HG02884 (cell line): ENCODE data around the gene PLXND1.
"Not testable (repeated sequence)": the region's sequence is repeated elsewhere in the genome, so short reads cannot be mapped to it uniquely, and the experiment has no call there.

ENCODE experiments used
- ATAC-seq: cut with Tn5 transposase; IDR thresholded peaks from one replicate; pipeline ENCODE4 v1.9.1; 2021; ENCODE audit warnings: mild to moderate bottlenecking, moderate library complexity; ENCODE audit not compliant: unreplicated experiment

The PLXND1 gene

DNA sequence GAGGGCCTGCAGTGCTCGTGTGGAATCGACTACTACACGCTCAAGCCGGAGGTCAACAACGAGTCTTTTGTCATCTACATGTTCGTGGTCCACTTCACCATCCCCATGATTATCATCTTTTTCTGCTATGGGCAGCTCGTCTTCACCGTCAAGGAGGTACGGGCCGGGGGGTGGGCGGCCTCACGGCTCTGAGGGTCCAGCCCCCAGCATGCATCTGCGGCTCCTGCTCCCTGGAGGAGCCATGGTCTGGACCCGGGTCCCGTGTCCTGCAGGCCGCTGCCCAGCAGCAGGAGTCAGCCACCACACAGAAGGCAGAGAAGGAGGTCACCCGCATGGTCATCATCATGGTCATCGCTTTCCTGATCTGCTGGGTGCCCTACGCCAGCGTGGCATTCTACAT is 74.2 kb downstream of the PLXND1 start:
- ATAC-seq, result no peak

DNA sequence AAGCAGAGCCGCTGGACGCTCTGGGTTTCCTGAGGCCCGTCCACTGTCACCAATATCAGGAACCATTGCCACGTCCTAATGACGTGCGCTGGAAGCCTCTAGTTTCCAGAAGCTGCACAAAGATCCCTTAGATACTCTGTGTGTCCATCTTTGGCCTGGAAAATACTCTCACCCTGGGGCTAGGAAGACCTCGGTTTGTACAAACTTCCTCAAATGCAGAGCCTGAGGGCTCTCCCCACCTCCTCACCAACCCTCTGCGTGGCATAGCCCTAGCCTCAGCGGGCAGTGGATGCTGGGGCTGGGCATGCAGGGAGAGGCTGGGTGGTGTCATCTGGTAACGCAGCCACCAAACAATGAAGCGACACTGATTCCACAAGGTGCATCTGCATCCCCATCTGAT is 74.8 kb downstream of the PLXND1 start:
- ATAC-seq, result no peak

DNA sequence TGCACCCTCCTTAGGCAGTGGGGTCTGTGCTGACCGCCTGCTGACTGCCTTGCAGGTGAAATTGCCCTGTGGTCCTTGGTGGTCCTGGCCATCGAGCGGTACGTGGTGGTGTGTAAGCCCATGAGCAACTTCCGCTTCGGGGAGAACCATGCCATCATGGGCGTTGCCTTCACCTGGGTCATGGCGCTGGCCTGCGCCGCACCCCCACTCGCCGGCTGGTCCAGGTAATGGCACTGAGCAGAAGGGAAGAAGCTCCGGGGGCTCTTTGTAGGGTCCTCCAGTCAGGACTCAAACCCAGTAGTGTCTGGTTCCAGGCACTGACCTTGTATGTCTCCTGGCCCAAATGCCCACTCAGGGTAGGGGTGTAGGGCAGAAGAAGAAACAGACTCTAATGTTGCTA is 75.7 kb downstream of the PLXND1 start:
- no peak for ATAC-seq

DNA sequence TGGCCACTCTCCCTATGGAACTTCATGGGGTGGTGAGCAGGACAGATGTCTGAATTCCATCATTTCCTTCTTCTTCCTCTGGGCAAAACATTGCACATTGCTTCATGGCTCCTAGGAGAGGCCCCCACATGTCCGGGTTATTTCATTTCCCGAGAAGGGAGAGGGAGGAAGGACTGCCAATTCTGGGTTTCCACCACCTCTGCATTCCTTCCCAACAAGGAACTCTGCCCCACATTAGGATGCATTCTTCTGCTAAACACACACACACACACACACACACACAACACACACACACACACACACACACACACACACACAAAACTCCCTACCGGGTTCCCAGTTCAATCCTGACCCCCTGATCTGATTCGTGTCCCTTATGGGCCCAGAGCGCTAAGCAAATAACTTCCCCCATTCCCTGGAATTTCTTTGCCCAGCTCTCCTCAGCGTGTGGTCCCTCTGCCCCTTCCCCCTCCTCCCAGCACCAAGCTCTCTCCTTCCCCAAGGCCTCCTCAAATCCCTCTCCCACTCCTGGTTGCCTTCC is 76.2 kb downstream of the PLXND1 start:
- ATAC-seq, result no peak

DNA sequence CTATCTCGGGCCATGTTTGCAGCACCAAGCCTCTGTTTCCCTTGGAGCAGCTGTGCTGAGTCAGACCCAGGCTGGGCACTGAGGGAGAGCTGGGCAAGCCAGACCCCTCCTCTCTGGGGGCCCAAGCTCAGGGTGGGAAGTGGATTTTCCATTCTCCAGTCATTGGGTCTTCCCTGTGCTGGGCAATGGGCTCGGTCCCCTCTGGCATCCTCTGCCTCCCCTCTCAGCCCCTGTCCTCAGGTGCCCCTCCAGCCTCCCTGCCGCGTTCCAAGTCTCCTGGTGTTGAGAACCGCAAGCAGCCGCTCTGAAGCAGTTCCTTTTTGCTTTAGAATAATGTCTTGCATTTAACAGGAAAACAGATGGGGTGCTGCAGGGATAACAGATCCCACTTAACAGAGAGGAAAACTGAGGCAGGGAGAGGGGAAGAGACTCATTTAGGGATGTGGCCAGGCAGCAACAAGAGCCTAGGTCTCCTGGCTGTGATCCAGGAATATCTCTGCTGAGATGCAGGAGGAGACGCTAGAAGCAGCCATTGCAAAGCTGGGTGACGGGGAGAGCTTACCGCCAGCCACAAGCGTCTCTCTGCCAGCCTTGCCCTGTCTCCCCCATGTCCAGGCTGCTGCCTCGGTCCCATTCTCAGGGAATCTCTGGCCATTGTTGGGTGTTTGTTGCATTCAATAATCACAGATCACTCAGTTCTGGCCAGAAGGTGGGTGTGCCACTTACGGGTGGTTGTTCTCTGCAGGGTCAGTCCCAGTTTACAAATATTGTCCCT is 76.9 kb downstream of the PLXND1 start:
- ATAC-seq, result no peak

DNA sequence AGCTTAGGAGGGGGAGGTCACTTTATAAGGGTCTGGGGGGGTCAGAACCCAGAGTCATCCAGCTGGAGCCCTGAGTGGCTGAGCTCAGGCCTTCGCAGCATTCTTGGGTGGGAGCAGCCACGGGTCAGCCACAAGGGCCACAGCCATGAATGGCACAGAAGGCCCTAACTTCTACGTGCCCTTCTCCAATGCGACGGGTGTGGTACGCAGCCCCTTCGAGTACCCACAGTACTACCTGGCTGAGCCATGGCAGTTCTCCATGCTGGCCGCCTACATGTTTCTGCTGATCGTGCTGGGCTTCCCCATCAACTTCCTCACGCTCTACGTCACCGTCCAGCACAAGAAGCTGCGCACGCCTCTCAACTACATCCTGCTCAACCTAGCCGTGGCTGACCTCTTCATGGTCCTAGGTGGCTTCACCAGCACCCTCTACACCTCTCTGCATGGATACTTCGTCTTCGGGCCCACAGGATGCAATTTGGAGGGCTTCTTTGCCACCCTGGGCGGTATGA is 77.8 kb downstream of the PLXND1 start, which contains the start of gene RHO:
Gene RHO (plus strand): TSS at position 51 of the 512 bp plus-strand sequence. CDS start 95 bp downstream, at position 146.
- no peak for ATAC-seq

DNA sequence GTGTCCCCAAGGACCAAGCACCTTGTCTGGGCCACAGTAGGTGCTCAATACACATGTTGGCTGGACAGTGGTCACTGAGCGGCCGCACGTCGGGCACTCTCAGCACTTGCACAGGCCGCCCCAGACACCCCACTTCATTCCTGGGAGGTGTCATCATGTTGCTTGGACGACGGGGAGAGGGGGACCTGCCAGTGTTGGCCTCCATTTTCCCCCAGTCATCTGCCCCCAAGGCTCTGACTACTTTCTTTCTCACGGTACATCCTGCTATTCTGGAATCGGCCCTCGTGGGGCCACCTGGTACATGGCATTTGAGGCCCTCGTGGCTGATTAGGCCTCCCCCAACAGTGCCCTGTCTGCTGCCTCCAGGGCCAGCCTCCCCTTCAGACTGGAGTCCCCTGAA is 79.2 kb downstream of the PLXND1 start:
- ATAC-seq, result no peak

DNA sequence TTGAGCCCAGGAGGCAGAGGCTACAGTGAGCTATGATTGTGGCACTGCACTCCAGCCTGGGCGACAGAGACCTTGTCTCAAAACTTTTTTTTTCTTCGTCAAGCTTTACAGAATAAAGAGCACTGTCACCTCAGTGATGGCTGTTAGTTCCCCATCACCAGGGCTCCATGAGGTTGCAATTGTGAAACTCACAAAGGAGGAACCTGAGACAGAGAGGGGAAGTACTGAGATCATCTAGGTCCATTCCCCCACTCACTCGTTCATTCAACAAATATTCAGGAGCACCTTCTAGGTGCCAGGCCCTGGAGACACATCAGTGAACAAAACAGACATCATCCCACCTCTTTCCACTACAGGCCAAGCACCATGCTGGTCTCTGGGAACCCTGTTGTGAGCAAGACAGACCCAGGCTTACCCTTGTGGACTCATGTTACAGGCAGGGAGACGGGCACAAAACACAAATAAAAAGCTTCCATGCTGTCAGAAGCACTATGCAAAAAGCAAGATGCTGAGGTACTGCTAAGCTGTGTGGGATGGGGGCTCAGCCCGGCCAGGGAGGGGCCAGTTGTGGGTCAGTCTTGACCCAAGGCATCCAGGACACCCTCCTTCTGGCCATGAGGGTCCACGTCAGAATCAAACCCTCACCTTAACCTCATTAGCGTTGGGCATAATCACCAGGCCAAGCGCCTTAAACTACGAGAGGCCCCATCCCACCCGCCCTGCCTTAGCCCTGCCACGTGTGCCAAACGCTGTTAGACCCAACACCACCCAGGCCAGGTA is 80.2 kb downstream of the PLXND1 start:
- ATAC-seq, result peak; percentile 97

DNA sequence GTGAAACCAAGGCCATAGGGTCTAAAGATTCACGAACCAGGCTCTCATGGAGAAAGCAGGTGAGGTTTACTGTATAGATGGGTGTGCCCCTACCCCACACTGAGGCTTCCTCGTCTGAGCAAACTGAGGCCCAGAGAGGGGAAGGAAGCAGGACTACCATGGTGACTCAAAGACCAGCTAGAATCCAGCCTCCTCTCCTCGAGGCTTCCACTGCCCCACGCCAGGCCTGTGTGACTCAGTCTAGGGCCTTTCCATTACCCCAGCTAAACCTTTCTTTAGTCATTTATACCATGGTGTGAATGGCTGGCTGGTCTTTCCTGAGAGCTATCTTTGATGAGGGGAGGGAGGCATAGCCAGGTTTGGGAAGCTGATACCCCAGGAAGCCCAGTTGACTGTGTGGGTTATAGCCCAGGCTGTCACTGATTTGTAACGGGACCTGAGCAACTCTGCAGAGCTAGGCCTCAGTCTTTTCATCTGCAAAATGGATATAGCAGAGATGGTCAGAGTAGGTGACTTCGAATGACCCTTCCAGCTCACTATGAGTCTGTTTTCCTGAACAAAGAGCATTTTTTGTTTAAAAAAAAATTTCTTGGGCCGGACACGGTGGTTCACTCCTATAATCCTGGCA is 81.0 kb downstream of the PLXND1 start:
- no peak for ATAC-seq

DNA sequence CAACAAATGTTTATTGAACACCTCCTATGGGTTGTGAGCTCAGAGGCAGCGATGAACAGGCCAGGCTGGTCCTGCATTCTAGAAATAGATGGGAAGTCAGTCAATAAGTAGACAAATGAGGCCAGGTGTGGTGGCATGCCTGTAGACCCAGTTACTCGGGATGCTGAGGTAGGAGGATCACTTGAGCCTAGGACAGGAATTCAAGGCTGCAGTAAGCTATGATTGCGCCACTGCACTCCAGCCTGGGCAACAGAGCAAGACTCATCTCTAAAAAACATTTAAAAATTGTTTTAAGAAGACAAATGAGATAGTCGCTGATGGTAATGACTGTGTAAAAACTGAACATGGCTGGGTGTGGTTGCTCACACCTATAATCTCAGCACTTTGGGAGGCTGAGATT is 82.4 kb downstream of the PLXND1 start:
- ATAC-seq, result no peak

DNA sequence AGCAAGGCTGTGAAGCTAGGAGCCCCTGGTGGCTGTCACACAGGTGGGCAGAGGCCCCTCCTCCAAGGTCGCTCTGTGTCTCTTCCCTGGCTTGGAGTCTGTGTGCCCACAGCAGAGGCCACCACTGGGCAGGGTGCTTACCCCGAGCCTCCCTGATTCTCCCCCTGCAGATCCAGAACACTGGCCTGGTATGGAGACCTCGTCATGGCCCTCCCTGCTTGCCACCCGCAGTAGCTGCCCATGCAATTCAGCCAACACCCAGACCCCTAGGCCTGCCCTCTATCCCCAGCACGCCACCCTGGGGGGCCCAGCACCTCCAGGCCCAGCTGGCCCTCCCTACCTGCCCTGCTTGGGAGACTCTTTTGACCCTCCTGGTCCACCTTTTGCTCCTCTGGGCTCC is 83.5 kb downstream of the PLXND1 start:
- ATAC-seq, result no peak

DNA sequence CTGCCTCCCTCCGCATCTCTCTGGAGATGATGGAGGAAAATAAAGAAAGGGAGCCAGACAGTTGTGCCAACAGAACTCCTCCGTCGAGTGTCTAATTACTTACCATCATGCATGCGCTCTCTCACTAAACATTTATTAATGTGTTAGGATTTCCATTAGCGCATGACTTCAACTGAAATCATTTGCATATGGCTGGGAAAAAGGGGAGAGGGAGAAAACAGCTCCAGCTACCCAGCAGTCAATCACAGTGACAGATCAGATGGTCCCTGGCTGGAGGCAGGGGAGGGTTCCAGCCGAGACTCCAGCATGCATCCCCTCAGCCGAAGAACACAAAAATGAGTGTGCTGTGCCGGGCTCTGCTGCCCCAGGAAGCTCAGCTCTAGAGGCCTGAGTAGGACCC is 84.9 kb downstream of the PLXND1 start:
- no peak for ATAC-seq

DNA sequence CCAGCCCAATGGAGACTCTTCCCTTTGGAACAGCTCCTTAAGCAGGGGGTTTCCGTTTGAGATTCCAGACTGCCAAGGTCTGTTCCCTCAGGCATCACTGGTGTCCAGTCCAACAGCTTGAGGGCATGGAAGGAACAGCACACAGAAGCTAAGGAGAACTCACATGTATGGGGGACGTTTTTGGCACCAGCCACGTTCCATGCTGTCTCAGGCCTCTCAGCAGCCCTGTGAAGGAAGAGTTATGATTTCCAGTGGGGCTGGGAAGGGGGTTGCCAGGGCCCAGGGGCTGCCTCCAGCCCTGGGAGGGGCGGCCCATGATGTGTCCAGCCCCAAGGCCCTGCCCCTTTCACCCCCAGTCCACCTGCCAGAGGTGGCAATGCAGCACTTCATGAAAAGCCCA is 85.5 kb downstream of the PLXND1 start:
- no peak for ATAC-seq

DNA sequence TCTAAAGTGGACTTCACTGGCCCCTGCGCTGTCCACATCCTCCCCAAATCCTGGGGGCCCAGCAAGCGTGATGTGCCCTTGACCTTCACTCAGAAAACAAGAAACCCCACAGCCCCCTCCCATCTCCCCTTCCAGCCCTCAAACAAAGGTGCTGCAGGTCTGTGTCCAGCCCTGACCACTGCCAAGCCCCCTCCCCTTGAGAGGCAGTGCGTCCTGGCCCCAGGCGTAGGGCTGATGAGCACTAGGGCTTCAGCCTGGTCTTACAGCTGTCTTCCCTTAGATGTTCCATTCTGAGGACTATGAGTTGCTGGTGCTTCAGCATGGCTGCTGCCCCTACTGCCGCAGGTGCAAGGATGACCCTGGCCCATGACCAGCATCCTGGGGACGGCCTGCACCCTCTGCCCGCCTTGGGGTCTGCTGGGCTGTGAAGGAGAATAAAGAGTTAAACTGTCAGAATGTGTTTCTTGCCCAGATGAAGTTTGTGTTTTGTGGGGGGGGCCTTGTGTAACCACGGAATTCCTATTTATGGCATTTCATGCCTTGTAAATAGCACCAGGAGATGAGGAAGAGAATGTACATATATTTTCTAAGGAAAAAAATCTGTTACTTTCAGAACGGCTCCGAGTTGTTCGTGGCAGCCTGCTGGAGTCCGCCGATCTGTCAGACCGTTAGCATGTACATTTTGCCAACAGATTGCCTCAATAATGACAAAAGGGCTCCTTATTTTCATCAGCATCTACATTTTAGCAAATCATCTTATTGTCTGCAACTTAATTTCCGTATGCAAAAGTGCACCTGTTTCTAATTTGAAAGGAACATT is 86.4 kb downstream of the PLXND1 start:
- ATAC-seq, result no peak

DNA sequence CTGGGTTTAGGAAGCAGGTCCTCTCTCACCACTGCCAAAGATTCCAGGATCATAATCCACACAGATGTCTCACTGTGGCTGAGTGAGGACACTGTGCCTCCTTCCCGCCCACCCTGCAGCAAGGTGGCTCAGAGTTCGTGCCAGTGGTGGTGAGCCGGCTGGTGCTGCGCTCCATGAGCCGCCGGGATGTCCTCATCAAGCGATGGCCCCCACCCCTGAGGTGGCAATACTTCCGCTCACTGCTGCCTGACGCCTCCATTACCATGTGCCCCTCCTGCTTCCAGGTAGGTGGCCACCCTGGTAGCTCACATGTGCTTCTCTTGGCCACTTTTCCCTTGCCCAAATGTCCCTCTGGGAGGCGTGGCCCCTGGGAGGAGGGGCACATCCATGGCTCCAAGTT is 87.0 kb downstream of the PLXND1 start:
- ATAC-seq, result no peak

DNA sequence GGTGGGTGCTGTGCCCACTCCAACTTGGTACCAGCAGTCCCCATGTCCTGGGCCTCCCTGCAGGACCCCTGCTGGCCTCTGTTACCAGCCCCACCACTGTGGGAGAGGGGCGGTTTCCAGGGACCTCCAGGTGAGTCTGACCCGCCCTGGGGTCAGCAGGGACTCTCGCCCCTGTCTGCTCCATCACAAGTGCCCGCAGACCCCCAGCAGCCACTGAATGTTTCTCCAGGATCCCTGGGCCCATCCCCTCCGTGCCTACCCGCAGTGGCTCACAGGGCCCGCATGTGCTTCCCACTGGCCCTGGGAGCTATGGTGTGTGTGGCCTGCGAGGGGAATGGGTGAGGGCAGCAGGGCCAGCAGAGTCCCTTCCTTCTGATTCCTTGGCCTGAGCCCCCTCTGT is 87.9 kb downstream of the PLXND1 start:
- no peak for ATAC-seq

DNA sequence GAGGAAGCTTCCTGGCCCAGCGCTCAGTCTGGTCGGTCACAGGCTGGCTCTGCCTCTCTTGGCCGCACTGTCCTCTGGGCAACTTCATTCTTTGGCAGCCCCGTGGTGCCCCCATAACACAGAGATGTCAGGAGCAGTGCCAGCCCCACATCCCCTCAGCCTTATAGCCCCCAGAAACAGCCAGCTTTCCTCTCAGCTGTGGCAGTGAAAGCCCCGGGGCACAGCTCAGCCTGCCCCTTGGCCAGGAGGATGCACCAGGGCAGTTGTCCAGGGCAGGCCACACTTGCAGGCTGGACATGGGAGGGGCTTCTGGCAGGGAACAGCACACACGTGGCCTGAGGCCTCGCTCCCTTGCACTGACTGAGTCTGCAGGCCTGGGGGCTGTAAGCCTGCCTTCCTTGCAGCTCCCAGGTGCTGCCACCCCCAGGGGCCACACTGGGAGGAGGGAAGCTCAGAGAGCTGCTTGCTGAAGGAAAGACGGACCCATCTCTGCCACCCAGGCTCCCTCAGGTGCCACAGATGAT is 88.4 kb downstream of the PLXND1 start:
- ATAC-seq, result no peak

DNA sequence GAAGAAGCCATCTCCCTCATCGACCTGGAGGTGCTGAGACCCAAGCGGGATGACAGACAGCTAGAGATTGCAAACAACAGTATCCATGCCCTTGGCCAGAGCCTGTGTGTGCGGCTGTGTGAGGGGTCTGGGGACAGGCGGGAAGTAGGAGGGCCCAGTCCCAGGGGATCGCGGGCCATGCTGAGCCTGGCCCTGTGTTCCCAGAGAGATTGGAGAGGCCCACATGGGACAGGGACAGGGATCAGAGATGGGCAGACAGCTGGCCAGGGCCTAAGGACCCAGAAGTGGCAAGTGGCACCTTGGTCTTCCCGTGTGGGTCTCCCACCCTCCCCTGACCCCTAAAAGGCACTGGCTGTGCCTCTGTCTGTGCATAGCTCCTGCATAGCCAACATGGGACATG is 89.0 kb downstream of the PLXND1 start:
- no peak for ATAC-seq

DNA sequence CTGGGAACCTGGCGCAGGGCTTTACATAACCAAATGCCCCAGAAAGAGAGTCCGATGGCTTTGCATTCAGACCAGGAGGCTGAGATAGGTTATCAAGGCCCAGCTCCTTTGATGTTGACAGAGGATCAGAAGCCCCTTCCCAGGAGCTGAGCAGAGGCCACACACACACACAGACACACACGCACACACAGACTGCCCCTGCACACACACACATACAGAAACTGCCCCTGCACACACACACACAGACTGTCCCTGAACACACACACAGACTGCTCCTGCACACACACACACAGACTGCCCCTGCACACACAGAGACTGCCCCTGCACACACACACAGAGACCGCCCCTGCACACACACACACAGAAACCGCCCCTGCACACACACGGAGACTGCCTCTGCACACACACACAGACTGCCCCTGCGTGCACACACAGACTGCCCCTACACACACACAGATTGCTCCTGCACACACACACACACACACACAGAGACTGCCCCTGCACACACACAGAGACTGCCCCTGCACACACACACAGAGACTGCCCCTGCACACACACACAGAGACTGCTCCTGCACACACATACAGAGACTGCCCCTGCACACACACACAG is 90.5 kb downstream of the PLXND1 start:
- ATAC-seq, result not testable (repeated sequence)
